ENCODE measurements around the gene CA5B. TPM values are rescaled to one million over a fixed set of nuclear protein-coding genes. Genes with fewer than 3 reads are reported as not detected.

The CA5B gene
- total and polyA plus RNA-seq, 2 of the 8 experiments (the other 6 are each of a cell fraction or from before 2014, with no cell fraction given), result 3.3 to 8.6 TPM

DNA sequence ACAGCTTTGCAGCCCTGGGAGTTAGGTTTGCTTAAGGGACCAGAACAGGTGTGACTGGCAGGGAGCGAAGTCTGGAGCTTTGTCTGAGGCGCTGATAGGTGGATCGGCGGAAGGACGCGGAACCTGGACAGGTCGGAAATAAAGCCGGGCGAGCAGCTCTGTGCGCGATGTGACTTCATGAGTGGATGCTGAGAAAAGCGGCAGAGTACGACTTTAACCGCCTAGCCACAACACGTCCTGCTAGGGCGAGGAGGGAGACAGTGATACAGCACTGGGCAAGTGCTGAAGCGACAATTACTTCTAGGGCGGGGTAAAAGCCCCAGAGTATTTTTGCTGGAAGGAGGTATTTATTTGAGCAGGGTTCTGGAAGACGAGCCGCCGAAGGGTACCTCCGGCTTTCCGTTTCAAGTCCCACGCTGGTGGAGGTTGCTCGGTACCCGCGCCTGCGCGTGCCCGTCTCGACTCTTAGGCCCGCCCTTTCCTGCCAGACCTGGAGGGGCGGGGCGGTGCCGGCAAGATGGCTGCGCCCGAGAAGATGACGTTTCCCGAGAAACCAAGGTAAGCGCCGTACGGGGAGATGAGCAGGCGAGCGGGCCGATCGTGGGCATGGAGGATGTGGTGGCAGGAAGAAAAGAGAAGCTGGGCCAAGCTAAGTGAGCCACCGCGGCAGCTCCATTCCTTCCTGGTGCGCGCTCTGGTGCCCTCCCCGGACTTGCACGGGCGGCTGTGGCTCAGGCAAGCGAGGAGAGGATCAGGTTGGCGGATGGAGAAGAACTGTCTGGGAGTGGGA is 52.1 kb downstream of the CA5B start, which contains the start of gene ZRSR2 (continued):
- TF ChIP-seq, protein P1, sequence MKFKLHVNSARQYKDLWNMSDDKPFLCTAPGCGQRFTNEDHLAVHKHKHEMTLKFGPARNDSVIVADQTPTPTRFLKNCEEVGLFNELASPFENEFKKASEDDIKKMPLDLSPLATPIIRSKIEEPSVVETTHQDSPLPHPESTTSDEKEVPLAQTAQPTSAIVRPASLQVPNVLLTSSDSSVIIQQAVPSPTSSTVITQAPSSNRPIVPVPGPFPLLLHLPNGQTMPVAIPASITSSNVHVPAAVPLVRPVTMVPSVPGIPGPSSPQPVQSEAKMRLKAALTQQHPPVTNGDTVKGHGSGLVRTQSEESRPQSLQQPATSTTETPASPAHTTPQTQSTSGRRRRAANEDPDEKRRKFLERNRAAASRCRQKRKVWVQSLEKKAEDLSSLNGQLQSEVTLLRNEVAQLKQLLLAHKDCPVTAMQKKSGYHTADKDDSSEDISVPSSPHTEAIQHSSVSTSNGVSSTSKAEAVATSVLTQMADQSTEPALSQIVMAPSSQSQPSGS (IDR thresholded peaks at IDR 0.05; ENCODE audit: low read length), result no peak
- TF ChIP-seq CREB1 (IDR thresholded peaks at IDR 0.05) (no peak; the same call in none of the 2 replicates), POLR2AphosphoS5 (IDR thresholded peaks at IDR 0.05; ENCODE audit: low read depth, low read length) (no peak), SIN3A (conservative IDR thresholded peaks at IDR 0.05 in 1 of 2, IDR thresholded peaks at IDR 0.05 in 1 of 2; ENCODE audit: low read depth in 1 of 2, low read length in 2 of 2) (peak; percentile 35 to 55; a peak in 1 of 4 replicates), BRCA1 (IDR thresholded peaks at IDR 0.05; ENCODE audit: low read depth, low read length) (no peak), PHF8 (conservative IDR thresholded peaks at IDR 0.05; ENCODE audit: low read depth, low read length) (peak; percentile 46), ASH2L (IDR thresholded peaks at IDR 0.05; ENCODE audit: low read length) (peak; percentile 89)
